ENCODE data around the gene NNT. TPM values are rescaled to one million over a fixed set of nuclear protein-coding genes. Genes with fewer than 3 reads are reported as not detected.
"Not testable (repeated sequence)": the region's sequence is repeated elsewhere in the genome, so short reads cannot be mapped to it uniquely, and the experiment has no call there.

Gene NNT
- total RNA-seq, result 65.3 and 67.3 TPM in 2 replicates
- long read RNA-seq, full-length matches to known transcripts, result 57 of 127 reads
- long read RNA-seq, partial matches to known transcripts, result 56 of 127 reads
- long read RNA-seq, other reads (novel, unspliced or antisense), result 14 of 127 reads

DNA sequence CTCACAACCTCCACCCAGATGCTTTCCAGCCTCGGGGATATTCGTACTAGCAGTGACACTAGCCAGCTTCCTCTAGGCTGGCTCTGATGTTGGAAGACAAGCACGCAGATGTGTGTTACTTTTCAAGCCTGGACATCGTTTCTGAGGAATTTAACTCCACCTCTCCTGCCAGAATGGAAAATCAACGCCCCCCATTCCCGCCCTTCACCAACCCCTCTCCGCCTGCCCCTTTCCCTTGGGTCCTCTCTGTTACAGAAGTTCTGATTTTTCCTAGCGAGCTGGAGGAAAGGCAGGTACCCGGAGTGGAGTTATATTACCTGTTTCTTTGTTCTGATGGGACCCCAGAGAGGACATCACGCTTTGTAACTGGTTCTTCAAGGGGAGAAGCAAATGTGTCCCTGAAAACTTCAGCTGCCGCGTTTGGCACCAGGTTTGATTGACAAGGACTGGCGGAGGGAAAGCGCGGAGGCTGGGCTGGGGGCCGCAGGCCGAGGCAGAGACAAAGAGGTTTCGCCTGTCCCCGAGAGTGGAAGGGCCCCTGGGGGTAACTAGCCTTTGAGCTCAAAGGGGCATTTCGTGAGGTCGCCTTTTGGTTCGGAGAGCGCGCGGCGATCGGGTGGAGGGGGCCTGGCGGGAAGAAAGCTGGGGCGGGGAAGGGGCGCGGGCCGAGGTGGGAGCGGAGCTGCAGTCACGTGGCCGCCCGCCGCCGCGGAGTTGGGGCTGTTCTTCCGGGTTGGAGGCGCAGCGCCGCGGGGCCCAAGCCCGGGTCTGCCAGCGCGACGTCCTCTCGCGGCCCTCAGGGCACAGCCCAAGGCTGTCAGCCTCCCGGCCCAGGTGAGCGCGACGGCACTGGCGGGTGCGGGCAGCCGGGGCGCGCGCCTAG, at the start of gene NNT:
Gene NNT (plus strand): TSS at position 720 of the 883 bp plus-strand sequence. CDS start 6,016 bp downstream, outside the sequence.
- TF ChIP-seq, protein P1, sequence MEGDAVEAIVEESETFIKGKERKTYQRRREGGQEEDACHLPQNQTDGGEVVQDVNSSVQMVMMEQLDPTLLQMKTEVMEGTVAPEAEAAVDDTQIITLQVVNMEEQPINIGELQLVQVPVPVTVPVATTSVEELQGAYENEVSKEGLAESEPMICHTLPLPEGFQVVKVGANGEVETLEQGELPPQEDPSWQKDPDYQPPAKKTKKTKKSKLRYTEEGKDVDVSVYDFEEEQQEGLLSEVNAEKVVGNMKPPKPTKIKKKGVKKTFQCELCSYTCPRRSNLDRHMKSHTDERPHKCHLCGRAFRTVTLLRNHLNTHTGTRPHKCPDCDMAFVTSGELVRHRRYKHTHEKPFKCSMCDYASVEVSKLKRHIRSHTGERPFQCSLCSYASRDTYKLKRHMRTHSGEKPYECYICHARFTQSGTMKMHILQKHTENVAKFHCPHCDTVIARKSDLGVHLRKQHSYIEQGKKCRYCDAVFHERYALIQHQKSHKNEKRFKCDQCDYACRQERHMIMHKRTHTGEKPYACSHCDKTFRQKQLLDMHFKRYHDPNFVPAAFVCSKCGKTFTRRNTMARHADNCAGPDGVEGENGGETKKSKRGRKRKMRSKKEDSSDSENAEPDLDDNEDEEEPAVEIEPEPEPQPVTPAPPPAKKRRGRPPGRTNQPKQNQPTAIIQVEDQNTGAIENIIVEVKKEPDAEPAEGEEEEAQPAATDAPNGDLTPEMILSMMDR (IDR thresholded peaks at IDR 0.05; ENCODE audit: unreplicated experiment), result no peak
- peaks cover 12% of the 10 kb centered on the region for H3K9me3 Mint-ChIP-seq (ENCODE audit: low read depth)
- H3K27me3 Mint-ChIP-seq, result no peaks in the 10 kb centered on the region
- DNase-seq (ENCODE audit: low spot score, unreplicated experiment), result peak; percentile 61
- peaks cover 10% of the 10 kb centered on the region for H3K36me3 Mint-ChIP-seq (ENCODE audit: insufficient read depth)
- H3K4me3 Mint-ChIP-seq (ENCODE audit: low read depth), result peak within 1 kb of the TSS; percentile 88
- peak within 1 kb of the TSS; percentile 98 for H3K27ac Mint-ChIP-seq
- H3K4me1 Mint-ChIP-seq (ENCODE audit: low read depth), result peaks cover 25% of the 10 kb centered on the region

DNA sequence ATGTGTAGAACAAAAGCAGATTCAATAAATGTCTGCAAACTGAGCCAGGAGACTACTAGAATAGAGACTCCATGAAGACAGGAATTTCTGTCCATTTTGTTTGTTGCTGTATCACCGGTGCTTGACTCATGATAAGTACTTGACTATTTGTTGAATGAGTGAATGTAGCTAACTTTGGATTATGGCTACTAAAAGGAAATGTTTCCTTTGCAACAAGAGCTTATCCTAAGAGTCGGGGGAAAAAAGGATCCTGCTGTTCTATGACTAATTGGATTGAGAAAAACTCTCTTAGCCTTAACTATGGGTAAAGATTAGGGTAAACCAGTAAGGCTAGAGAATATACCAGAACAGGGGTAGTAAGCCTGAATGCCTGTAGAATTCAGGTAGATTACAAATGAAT, 49.6 kb upstream of the NNT start:
- H3K9me3 Mint-ChIP-seq (ENCODE audit: low read depth), result no peaks in the 10 kb centered on the region
- H3K27me3 Mint-ChIP-seq, result no peaks in the 10 kb centered on the region
- H3K27ac Mint-ChIP-seq, result no peak overlapping the region
- TF ChIP-seq, protein P1 (IDR thresholded peaks at IDR 0.05; ENCODE audit: unreplicated experiment), result no peak
- H3K4me1 Mint-ChIP-seq (ENCODE audit: low read depth), result peaks cover 12% of the 10 kb centered on the region
- no peak for DNase-seq (ENCODE audit: low spot score, unreplicated experiment)
- peaks cover 12% of the 10 kb centered on the region for H3K36me3 Mint-ChIP-seq (ENCODE audit: insufficient read depth)
- H3K4me3 Mint-ChIP-seq (ENCODE audit: low read depth), result no peak overlapping the region

DNA sequence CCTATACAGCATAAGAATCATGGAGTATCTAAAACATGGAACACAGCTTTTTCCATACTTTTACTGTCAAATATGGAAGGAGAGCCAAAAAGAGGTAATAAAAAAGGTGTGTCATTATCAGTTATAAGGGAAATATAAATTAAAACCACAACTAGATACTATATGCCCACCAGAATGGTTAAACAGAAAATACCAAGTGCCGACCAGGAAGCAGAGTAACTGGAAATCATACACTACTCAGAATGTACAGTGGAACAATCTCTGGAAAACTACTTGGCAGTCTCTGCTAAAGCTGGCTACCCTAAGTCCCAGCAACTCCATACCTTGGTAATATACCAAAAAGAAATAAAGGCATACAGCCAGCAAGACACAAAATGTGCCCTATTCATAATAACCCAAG, 48.5 kb upstream of the NNT start:
- Mint-ChIP-seq H3K27me3 (no peaks in the 10 kb centered on the region), H3K4me1 (ENCODE audit: low read depth) (peaks cover 10% of the 10 kb centered on the region), H3K27ac (no peak overlapping the region), H3K4me3 (ENCODE audit: low read depth) (no peak overlapping the region), H3K9me3 (ENCODE audit: low read depth) (no peaks in the 10 kb centered on the region), H3K36me3 (ENCODE audit: insufficient read depth) (peaks cover 7% of the 10 kb centered on the region)
- no peak for DNase-seq (ENCODE audit: low spot score, unreplicated experiment)
- TF ChIP-seq, protein P1 (IDR thresholded peaks at IDR 0.05; ENCODE audit: unreplicated experiment), result no peak

DNA sequence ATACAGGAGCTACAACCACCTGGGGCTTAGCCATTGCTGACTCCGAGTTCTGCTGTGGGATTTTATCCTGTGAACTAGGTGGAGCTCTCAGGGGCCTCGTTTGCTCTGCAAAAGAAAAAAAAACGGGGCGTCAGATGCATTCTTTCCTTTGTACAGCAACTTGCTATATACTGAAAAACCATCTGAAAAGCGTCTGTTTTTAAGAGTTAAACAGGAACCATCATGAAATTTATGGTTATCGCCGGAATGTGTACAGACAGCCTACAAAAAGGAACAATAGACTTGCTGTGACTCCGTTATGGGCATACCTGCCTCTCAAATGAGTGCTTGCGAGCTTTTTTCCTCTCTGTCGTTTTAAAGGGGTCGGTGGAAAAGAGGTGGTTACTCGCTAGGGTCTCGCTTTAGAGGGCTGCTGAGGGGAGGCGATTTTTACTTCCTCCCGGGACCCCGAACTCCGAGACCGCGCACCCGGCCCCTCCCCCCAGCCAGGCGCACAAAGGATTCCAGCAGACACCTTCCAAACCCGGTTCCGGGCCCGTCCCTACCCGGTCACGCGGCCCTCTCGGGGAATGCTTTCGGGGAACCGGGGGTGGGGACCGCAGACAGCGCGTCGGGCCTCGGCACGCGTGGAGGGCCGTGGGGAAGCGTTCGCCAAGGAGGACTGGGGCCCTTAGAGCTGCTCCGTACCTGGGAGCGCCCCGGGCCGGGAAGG, 46.9 kb upstream of the NNT start:
- H3K36me3 Mint-ChIP-seq (ENCODE audit: insufficient read depth), result peaks cover 4% of the 10 kb centered on the region
- H3K27me3 Mint-ChIP-seq, result no peaks in the 10 kb centered on the region
- TF ChIP-seq, protein P1 (IDR thresholded peaks at IDR 0.05; ENCODE audit: unreplicated experiment), result no peak
- H3K9me3 Mint-ChIP-seq (ENCODE audit: low read depth), result no peaks in the 10 kb centered on the region
- peaks cover 7% of the 10 kb centered on the region for H3K4me1 Mint-ChIP-seq (ENCODE audit: low read depth)
- no peak overlapping the region for H3K4me3 Mint-ChIP-seq (ENCODE audit: low read depth)
- DNase-seq (ENCODE audit: low spot score, unreplicated experiment), result peak; percentile 53
- peak overlapping the region; percentile 100 for H3K27ac Mint-ChIP-seq

DNA sequence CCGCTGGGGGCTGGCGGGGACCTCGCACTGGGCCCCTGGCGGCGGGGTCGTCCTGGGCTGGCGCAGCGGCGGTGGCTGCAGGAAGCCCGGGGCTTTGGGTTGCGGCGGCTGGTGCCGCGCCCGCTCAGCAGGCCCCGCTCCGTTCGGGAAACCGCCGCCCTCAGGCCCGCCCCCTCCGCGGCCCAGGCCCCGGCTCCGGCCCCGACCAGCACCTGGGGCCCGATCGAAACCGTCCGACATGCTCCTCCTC, 46.4 kb upstream of the NNT start:
- not testable (repeated sequence) for DNase-seq (ENCODE audit: low spot score, unreplicated experiment); H3K36me3 Mint-ChIP-seq (ENCODE audit: insufficient read depth); H3K27me3 Mint-ChIP-seq; H3K4me1 Mint-ChIP-seq (ENCODE audit: low read depth); H3K9me3 Mint-ChIP-seq (ENCODE audit: low read depth)
- peak overlapping the region; percentile 98 for H3K27ac Mint-ChIP-seq
- H3K4me3 Mint-ChIP-seq (ENCODE audit: low read depth), result peak overlapping the region; percentile 86
